GM19372 (cell line): ENCODE data around the gene IKZF3.
"Not testable (repeated sequence)": the region's sequence is repeated elsewhere in the genome, so short reads cannot be mapped to it uniquely, and the experiment has no call there.

Experiments
- ATAC-seq: cut with Tn5 transposase; IDR thresholded peaks from one replicate; pipeline ENCODE4 v1.9.1; 2021; ENCODE audit warnings: mild to moderate bottlenecking, low read depth, moderate library complexity; ENCODE audit not compliant: unreplicated experiment

Gene IKZF3

GRCh38 chr17:39787041-39787440 lies 77.1 kb downstream of the IKZF3 start:
- ATAC-seq = no peak

GRCh38 chr17:39782980-39783379 lies 81.1 kb downstream of the IKZF3 start:
- no peak for ATAC-seq

DNA sequence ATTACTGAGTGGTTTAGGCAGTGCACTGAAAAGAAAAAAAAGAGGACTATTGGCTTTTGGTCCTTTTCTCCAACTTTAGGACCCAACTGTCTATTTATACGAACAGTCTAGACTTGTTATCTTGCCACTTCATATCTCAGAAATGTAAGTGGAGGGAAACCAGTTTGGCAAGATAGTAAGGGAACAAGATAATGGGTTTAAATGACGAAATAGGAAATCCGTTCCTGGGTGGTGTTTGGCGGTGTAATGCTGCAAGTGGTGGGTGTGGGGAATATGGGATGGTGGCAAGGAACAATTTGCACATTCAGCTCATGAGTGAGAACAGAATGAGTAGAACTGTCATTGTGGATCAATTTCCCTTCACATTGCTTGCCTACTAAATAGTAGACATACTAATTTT lies 81.6 kb downstream of the IKZF3 start:
- no peak for ATAC-seq

- ATAC-seq = no peak
These were observed 82.3 kb downstream of the IKZF3 start for GRCh38 chr17:39781861-39782213.

GRCh38 chr17:39781031-39781860 lies 82.9 kb downstream of the IKZF3 start:
- ATAC-seq = no peak

DNA sequence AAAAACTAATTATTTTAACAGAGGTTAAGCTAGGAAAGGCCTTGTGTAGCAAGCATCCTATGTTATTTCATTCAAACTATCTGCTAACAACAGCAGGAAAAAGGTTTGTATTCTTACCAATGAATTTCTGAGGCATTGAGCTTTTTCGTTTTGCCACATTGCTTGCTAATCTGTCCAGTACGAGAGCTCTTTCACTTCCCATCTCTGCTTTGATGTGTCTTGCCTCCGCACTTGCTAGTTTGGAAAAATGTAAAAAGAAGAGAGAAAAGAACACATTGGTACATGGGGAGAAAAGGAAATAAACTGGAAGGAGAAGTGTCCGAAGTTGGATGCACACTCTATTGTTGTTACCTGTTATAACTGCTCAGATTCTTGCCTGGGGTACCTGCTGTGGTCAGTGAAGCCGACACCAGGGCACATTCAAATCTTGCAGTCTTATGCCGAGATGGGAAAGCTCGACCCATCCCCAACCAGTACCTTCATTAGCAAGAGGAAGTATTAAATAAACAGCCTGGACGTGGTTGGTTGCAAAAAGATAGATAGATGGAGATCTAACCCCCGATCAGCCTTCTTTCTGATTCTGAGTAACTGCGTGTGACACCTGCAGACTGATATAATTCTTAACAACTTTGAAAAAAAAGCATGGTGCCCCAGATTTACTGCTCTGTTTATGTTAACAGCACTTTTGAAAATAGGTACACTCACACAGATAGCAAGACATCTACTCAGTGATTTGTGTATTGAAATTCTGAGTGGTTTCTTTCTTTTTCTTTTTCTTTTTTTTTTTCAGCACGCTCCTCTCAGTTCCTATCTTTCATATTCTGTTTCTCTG lies 86.4 kb downstream of the IKZF3 start:
- no peak for ATAC-seq

GRCh38 chr17:39776252-39776651 lies 87.9 kb downstream of the IKZF3 start:
- ATAC-seq = no peak

DNA sequence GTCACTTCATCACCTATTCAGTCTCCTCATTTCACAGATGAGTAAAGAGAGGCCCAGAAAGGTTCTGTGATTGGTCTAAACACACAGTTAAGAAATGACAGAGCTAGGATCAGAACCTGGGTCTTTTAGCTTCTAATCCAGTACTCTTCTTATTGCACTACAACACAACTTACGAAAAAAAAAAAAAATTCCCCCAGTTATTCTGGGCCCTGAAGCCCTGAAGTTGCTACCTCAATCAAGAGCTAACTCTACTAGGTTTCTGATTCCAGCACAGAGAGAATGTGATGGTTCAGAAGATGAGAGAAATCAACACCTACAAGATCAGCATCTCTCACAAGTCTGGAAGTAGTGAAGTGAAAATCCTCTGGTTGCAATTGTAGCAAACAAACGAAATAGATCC lies 89.1 kb downstream of the IKZF3 start:
- no peak for ATAC-seq

DNA sequence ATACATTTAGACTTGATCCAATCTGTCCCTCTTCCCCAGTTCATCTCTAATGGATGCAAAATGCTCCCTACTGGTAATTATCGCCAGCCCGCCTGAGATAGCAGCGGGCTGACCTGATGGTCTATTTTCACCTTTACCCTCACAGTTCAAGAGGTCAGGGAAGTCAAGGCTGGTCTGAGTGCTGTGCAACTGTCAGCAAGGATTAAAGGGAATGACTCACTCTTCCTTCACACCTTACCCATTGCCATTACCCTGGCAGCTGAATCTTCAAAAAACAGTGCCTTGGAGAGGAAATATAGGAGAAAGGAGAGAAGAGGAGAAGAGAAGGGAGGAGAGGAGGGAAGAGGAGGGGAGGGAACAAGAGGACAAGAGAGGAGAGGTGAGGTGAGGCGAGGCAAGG lies 90.1 kb downstream of the IKZF3 start:
- ATAC-seq = no peak

DNA sequence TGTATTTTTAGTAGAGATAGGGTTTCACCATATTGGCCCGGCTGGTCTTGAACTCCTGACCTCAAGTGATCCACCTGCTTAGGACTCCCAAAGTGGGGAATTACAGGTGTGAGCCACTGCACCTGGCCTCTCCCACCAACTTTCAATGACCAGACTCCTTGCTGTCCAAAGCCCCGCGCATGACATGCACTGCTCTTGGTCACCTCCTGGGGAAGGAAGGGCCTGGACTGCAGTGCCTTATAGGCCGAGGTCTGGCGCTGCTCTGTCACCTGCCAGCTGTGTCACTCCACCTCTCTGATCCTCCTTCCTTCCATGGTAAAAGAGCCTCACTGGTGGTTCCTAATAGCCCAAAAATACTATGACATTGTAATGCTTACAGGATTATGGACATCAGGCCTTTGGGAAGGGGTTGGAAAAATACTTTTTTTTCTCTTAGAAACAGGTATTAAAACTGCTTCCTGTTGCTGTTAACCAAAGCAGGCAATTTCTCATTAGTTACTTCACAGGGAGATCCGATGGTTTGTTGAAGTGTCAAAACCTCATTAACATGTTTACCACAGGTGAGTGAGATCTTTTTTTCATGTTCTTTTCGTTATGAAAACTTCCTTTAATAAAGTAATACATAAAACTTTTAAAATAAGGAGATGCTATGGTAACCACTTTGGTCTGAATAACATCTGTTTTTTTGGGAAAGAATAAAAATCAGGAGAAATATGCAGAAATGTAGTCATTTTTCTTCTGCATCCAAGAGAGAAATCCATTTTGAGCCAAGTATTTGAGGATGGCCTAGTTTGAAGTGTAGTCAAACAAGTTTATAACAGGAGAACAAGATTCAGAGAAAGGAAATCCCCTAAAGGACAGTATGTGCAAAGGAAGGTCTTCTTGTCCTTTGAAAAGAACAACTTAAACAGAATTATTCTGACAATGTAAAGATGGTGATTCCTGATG lies 90.9 kb downstream of the IKZF3 start:
- no peak for ATAC-seq

- ATAC-seq = no peak
These were observed 91.7 kb downstream of the IKZF3 start for GRCh38 chr17:39772415-39772814.

GRCh38 chr17:39769974-39770587 lies 94.0 kb downstream of the IKZF3 start:
- ATAC-seq = no peak

- peak; percentile 52 for ATAC-seq
These were observed 97.0 kb downstream of the IKZF3 start for GRCh38 chr17:39767147-39767546.

GRCh38 chr17:39765766-39766165 lies 98.3 kb downstream of the IKZF3 start:
- ATAC-seq = no peak

DNA sequence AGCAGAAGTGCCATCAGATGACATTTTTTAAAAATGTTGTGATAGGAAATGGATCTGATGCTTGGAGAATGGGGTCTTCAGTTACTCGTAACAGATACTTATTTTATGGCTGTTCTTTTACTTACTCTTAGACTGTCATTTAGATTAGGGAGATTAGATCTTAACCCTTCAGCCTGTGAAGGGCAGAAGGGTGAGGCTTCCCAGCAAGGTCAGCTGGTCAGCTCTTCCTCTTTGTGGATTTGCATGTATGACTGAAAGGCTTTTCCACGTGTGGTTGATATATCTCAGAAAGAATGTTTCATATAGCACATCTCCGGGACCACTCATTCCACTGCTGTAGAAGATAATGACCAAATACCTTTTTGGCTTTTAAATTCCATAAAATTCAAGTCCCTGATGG lies 98.9 kb downstream of the IKZF3 start:
- ATAC-seq = no peak

DNA sequence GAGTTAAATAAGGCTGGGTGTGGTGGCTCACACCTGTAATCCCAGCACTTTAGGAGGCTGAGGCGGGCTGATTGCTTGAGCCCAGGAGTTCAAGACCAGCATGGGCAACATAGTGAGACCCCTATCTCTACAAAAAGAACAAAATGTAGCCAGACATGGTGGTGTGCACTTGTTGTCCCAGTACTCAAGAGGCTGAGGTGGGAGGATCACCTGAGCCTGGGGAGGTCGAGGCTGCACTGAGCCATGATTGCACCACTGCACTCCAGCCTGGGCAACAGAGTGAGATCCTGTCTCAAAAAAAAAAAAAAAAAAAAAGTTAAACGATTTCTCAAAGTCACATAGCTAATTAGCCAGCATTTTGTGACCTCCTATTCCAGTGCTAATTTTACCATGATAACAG lies 99.9 kb downstream of the IKZF3 start:
- not testable (repeated sequence) for ATAC-seq

DNA sequence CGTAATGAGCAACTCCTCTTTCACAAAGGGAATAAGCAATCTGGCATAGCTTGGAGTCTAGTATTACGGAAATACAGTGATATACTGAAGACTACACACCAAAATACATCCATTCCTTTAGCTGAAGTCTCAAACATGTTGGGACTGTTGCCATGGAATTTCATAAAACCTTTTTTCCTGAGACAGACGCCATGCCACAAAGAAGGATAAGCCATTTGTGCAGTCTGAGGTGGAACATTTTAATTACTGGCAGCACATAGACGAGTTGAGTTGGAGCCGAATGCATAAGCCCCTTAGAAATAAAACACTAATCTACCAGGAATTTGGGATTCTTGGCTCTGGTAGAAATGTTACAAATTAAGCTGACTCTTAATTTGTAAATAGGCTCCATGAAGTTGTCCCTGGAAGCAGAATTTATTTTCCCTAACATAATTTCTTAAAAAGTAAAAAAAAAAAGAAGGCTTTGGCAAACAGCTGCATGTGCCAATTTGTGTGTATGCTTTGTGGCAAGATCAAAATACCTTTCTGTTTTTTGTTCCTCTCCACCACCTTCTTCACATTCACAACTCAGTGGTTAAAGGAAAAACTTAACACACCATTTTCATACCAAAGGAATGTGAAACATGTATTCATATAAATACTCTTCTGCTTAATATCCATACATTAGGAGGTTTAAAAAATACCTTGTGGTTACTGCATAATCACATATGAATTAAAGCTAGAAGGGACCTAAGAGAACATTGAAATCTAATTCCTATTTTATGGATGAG lies 100.9 kb downstream of the IKZF3 start:
- no peak for ATAC-seq

GRCh38 chr17:39761861-39762496 lies 102.1 kb downstream of the IKZF3 start:
- no peak for ATAC-seq

DNA sequence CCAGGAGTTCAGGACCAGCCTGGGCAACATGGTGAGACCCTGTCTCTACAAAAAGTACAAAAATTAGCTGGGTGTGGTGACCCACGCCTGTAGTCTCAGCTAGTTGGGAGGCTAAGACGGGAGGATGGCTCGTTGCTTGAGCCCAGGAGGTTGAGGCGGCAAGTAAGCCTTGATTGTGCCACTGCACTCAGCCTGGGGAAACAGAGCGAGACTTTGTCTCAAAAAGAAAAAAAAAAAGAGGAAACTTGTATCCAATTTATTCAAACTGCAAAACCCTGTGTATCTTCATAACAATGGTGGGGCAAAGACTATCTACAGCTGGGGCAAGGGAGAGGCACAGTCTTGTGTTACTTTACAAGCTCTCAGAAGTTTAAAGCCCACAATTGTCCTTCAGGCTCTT lies 104.9 kb downstream of the IKZF3 start:
- no peak for ATAC-seq
